SU-DHL-6 (cell line): ENCODE results near the gene ZNF74.

Experiments
- EZH2phosphoT487 ChIP-seq: fragments of 200-600 bp; sonication (generic), shearing (Covaris generic); conservative IDR thresholded peaks from 2 replicates; pipeline ENCODE4 v1.6.1; 2018; ENCODE audit warnings: mild to moderate bottlenecking, antibody characterized with exemption, low read length, moderate library complexity, mixed read lengths
- TF ChIP-seq, protein P1 (sequence below): fragments of 200-600 bp; sonication (generic); IDR thresholded peaks from one replicate; pipeline ENCODE4 v1.5.1; 2017; ENCODE audit warnings: antibody characterized with exemption, mild to moderate bottlenecking, low read length, moderate library complexity; ENCODE audit not compliant: insufficient read depth, poor library complexity, severe bottlenecking

DNA sequence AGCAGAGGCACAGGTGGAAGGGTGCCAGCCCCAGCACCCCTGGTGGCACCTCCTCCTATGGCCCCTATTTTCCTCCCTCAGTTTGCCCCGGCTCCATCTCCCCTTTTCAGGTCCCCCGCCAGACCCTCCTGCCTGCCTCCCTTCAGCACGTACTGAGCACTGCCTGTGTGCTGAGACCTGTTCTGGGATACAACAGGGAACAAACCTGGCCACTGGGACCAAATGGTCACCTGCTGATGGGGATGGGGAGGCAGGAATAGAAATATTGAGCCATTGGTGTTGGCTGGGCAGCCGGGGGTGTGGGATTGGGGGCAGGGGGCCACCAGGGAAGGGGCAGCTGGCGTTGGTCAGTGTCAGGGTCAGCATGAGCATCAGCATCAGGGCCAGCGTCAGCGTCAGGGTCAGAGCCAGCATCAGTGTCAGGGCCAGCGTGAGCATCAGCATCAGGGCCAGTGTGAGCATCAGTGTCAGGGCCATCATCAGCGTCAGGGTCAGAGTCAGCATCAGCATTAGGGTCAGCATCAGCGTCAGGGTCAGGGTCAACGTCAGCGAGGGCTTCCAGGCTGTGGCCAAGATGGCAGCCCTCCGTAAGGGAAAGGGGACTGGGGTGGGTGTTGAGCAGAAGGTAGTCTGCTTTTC, 7.5 kb downstream of the ZNF74 start:
- TF ChIP-seq, protein P1, sequence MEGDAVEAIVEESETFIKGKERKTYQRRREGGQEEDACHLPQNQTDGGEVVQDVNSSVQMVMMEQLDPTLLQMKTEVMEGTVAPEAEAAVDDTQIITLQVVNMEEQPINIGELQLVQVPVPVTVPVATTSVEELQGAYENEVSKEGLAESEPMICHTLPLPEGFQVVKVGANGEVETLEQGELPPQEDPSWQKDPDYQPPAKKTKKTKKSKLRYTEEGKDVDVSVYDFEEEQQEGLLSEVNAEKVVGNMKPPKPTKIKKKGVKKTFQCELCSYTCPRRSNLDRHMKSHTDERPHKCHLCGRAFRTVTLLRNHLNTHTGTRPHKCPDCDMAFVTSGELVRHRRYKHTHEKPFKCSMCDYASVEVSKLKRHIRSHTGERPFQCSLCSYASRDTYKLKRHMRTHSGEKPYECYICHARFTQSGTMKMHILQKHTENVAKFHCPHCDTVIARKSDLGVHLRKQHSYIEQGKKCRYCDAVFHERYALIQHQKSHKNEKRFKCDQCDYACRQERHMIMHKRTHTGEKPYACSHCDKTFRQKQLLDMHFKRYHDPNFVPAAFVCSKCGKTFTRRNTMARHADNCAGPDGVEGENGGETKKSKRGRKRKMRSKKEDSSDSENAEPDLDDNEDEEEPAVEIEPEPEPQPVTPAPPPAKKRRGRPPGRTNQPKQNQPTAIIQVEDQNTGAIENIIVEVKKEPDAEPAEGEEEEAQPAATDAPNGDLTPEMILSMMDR, result no peak
- no peak for TF ChIP-seq EZH2phosphoT487
